Hematopoietic multipotent progenitor cell treated with erythropoietin and hydrocortisone succinate and interleukin-3 and kit ligand, for 15 days (in vitro differentiated cells): Measurements from ENCODE around the gene SPANXB1.
"Not testable (repeated sequence)": the region's sequence is repeated elsewhere in the genome, so short reads cannot be mapped to it uniquely, and the experiment has no call there.

Experiments used
- DNase-seq: peaks from one replicate; pipeline ENCODE4 v3.0.0-alpha.2; 2015; ENCODE audit warnings: low spot score

The SPANXB1 gene

GRCh38 chrX:141002568-141002967 is at the start of gene SPANXB1:
Gene SPANXB1 (plus strand): TSS chrX:141002594. CDS start chrX:141002694, 100 bp downstream.
- not testable (repeated sequence) for DNase-seq

GRCh38 chrX:140967036-140967435 is 35.4 kb upstream of the SPANXB1 start:
- DNase-seq = no peak

GRCh38 chrX:140971099-140971795 is 31.1 kb upstream of the SPANXB1 start:
- no peak for DNase-seq

- DNase-seq = no peak
Measured at GRCh38 chrX:140975472-140975871, 26.9 kb upstream of the SPANXB1 start.

- no peak for DNase-seq
Measured at GRCh38 chrX:140980271-140980670, 22.1 kb upstream of the SPANXB1 start.

GRCh38 chrX:140983730-140984129 is 18.7 kb upstream of the SPANXB1 start:
- DNase-seq = no peak

- not testable (repeated sequence) for DNase-seq
Measured at GRCh38 chrX:141005243-141005642, 2.8 kb downstream of the SPANXB1 start.

GRCh38 chrX:141044246-141044645 is 41.9 kb downstream of the SPANXB1 start:
- not testable (repeated sequence) for DNase-seq

GRCh38 chrX:141049878-141050277 is 47.5 kb downstream of the SPANXB1 start:
- not testable (repeated sequence) for DNase-seq

GRCh38 chrX:141052098-141052497 is 49.7 kb downstream of the SPANXB1 start:
- DNase-seq = not testable (repeated sequence)
